ENCODE results near the gene PKD1L1. TPM values are rescaled to one million over a fixed set of nuclear protein-coding genes. Genes with fewer than 3 reads are reported as not detected.

Gene PKD1L1
- polyA plus RNA-seq, 4 donors, result 0.42 to 1.2 TPM; not detected in 2

DNA sequence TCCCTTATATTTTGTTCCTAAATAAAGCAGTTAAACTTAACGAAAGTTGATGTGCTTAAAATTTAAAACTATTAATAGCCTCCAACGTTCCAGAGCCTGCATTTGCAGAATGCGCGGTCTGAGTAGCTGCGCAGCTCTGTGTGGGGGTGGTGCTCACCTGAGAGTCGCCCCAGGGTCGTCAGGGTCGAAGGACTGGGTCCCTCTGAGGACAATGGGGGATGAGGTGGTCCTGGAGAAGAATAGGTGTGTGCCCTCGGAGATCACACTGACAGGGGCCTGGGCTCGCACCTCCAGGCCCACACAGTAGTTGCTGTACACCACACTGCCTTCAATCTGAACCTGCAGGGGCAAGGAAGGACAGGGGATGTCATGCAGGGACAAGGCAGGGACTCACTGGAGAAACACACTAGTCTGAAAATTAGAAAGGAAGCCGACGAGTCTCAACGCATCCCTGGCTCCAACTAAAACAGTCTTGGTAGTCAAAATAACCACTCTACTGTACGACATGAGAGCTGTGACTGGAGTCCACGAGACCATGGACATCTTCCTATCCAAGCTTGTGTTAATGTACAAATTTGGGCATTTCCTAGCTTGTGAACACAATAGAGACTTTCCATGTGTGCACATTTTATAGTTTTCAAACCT is 54.4 kb downstream of the PKD1L1 start:
- H3K27me3 ChIP-seq (ENCODE audit: control insufficient read depth in 3 of 3, insufficient read depth in 3 of 3, low read length in 3 of 3), result no peaks in the 10 kb centered on the region
- no peak overlapping the region for H3K27ac ChIP-seq (ENCODE audit: low read depth in 1 of 3, low read length in 2 of 3)
- WGBS, 3 donors, result 84 to 88% (median 88%) methylated on average over 15 of the region's 15 CpGs
- H3K4me1 ChIP-seq (ENCODE audit: control insufficient read depth in 3 of 3, insufficient read depth in 2 of 3, low read depth in 1 of 3, low read length in 2 of 3), result no peaks in the 10 kb centered on the region
- no peaks in the 10 kb centered on the region for H3K9me3 ChIP-seq (ENCODE audit: control insufficient read depth in 2 of 2, insufficient read depth in 1 of 2, low read depth in 1 of 2, low read length in 1 of 2)
- no peak overlapping the region for H3K4me3 ChIP-seq (ENCODE audit: low read depth in 1 of 3, low read length in 3 of 3)
- DNase-seq (no peak), FAIRE-seq (no peak)
- no peaks in the 10 kb centered on the region for H3K36me3 ChIP-seq (ENCODE audit: control insufficient read depth in 3 of 3, insufficient read depth in 2 of 3, low read depth in 1 of 3, low read length in 3 of 3)

- H3K27ac ChIP-seq (ENCODE audit: low read depth in 1 of 3, low read length in 2 of 3), result no peak overlapping the region
- H3K4me1 ChIP-seq (ENCODE audit: control insufficient read depth in 3 of 3, insufficient read depth in 2 of 3, low read depth in 1 of 3, low read length in 2 of 3), result no peaks in the 10 kb centered on the region
- no peaks in the 10 kb centered on the region for H3K9me3 ChIP-seq (ENCODE audit: control insufficient read depth in 2 of 2, insufficient read depth in 1 of 2, low read depth in 1 of 2, low read length in 1 of 2)
- no peak overlapping the region for H3K4me3 ChIP-seq (ENCODE audit: low read depth in 1 of 3, low read length in 3 of 3)
- no peaks in the 10 kb centered on the region for H3K36me3 ChIP-seq (ENCODE audit: control insufficient read depth in 3 of 3, insufficient read depth in 2 of 3, low read depth in 1 of 3, low read length in 3 of 3)
- no peaks in the 10 kb centered on the region for H3K27me3 ChIP-seq (ENCODE audit: control insufficient read depth in 3 of 3, insufficient read depth in 3 of 3, low read length in 3 of 3)
- WGBS, 3 donors, result 58 to 70% (median 66%) methylated on average over 10 of the region's 10 CpGs
- DNase-seq, result peak in 1 of 2 donors; percentile 17
- no peak for FAIRE-seq
Observed at GRCh38 chr7:47893238-47893637, 55.0 kb downstream of the PKD1L1 start.

DNA sequence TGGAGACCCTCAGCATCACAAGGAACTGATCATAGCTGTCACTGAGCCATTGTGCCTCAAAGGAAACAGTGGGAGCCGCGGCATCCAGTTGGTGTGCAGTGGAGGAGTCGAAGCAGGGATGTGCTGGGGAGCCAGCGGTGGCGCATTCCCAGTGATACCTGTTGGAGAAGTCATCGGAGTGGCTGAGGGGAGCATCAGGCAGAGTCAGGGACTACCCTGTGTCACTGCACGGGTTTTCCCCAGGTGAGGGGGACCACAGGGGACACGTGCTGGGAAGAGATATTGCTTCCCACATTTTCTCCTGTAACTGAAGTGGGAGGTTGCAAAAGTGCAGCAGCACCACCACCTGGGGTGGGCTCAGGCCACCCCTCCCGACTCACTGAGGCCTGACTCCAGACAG is 57.7 kb downstream of the PKD1L1 start:
- no peaks in the 10 kb centered on the region for H3K27me3 ChIP-seq (ENCODE audit: control insufficient read depth in 3 of 3, insufficient read depth in 3 of 3, low read length in 3 of 3)
- no peak overlapping the region for H3K27ac ChIP-seq (ENCODE audit: low read depth in 1 of 3, low read length in 2 of 3)
- 93 to 97% (median 94%) methylated on average over 9 of the region's 9 CpGs for WGBS, 3 donors
- H3K9me3 ChIP-seq (ENCODE audit: control insufficient read depth in 2 of 2, insufficient read depth in 1 of 2, low read depth in 1 of 2, low read length in 1 of 2), result no peaks in the 10 kb centered on the region
- FAIRE-seq, result no peak
- H3K4me1 ChIP-seq (ENCODE audit: control insufficient read depth in 3 of 3, insufficient read depth in 2 of 3, low read depth in 1 of 3, low read length in 2 of 3), result no peaks in the 10 kb centered on the region
- no peak for DNase-seq
- H3K4me3 ChIP-seq (ENCODE audit: low read depth in 1 of 3, low read length in 3 of 3), result no peak overlapping the region
- no peaks in the 10 kb centered on the region for H3K36me3 ChIP-seq (ENCODE audit: control insufficient read depth in 3 of 3, insufficient read depth in 2 of 3, low read depth in 1 of 3, low read length in 3 of 3)

GRCh38 chr7:47890125-47890524 is 58.1 kb downstream of the PKD1L1 start:
- no peak for DNase-seq
- H3K4me3 ChIP-seq (ENCODE audit: low read depth in 1 of 3, low read length in 3 of 3), result no peak overlapping the region
- H3K27ac ChIP-seq (ENCODE audit: low read depth in 1 of 3, low read length in 2 of 3), result no peak overlapping the region
- H3K4me1 ChIP-seq (ENCODE audit: control insufficient read depth in 3 of 3, insufficient read depth in 2 of 3, low read depth in 1 of 3, low read length in 2 of 3), result no peaks in the 10 kb centered on the region
- FAIRE-seq, result no peak
- H3K9me3 ChIP-seq (ENCODE audit: control insufficient read depth in 2 of 2, insufficient read depth in 1 of 2, low read depth in 1 of 2, low read length in 1 of 2), result no peaks in the 10 kb centered on the region
- no peaks in the 10 kb centered on the region for H3K27me3 ChIP-seq (ENCODE audit: control insufficient read depth in 3 of 3, insufficient read depth in 3 of 3, low read length in 3 of 3)
- H3K36me3 ChIP-seq (ENCODE audit: control insufficient read depth in 3 of 3, insufficient read depth in 2 of 3, low read depth in 1 of 3, low read length in 3 of 3), result no peaks in the 10 kb centered on the region
- WGBS, 3 donors, result 84 to 90% (median 87%) methylated on average over 8 of the region's 8 CpGs

GRCh38 chr7:47889723-47890122 is 58.5 kb downstream of the PKD1L1 start:
- Histone ChIP-seq H3K27me3 (ENCODE audit: control insufficient read depth in 3 of 3, insufficient read depth in 3 of 3, low read length in 3 of 3) (no peaks in the 10 kb centered on the region), H3K9me3 (ENCODE audit: control insufficient read depth in 2 of 2, insufficient read depth in 1 of 2, low read depth in 1 of 2, low read length in 1 of 2) (no peaks in the 10 kb centered on the region), H3K4me1 (ENCODE audit: control insufficient read depth in 3 of 3, insufficient read depth in 2 of 3, low read depth in 1 of 3, low read length in 2 of 3) (no peaks in the 10 kb centered on the region), H3K4me3 (ENCODE audit: low read depth in 1 of 3, low read length in 3 of 3) (no peak overlapping the region), H3K27ac (ENCODE audit: low read depth in 1 of 3, low read length in 2 of 3) (no peak overlapping the region), H3K36me3 (ENCODE audit: control insufficient read depth in 3 of 3, insufficient read depth in 2 of 3, low read depth in 1 of 3, low read length in 3 of 3) (no peaks in the 10 kb centered on the region)
- DNase-seq (no peak), FAIRE-seq (no peak)
- WGBS, 3 donors, result 78 to 87% (median 85%) methylated on average over 7 of the region's 7 CpGs

DNA sequence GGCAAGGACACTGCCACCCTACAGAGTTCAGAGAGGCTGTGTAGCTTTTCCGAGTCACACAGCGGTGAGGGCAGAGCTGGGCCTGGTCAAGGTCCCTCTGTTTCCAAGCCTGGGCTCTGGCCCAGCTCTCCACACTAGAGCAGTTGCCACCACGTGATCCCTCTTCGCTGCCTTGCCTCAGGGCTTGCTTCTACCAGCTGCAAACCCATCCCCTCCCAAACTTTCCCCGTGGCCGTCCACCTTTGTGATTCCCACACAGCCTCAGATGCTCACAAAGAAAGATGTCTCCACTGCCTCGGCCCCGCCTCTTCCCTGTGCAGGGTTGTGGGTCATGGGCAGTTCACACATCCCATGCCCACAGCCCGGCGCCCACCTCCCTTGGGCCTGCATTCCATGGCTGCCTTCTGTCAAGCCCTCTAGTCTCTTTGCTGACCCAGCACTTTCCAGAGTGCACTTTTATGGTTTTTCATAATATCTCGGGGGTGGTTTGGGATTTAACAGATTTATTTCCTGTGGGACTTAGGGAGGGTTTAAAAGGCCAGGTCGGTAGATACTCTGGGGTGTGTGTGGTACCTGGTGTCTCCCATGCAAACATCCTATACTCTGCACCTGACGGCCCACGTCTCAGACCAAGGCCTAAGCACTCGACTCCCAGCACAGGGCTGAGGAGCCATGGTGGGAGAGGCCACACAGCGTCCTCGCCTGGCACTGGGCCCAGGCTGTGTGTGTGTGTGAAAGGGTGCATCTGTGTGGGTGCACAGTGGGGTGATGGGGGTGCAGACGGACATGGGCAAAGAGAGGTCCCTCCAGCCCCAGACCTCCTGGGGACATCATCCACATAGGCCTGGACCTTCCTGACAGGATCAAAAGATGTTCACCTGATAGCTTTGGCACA is 59.6 kb downstream of the PKD1L1 start:
- Histone ChIP-seq H3K4me1 (ENCODE audit: control insufficient read depth in 3 of 3, insufficient read depth in 2 of 3, low read depth in 1 of 3, low read length in 2 of 3) (no peaks in the 10 kb centered on the region), H3K27ac (ENCODE audit: low read depth in 1 of 3, low read length in 2 of 3) (no peak overlapping the region), H3K4me3 (ENCODE audit: low read depth in 1 of 3, low read length in 3 of 3) (no peak overlapping the region), H3K27me3 (ENCODE audit: control insufficient read depth in 3 of 3, insufficient read depth in 3 of 3, low read length in 3 of 3) (peaks cover 0 to 2% (median 0%) of the 10 kb centered on the region in 3 donors), H3K9me3 (ENCODE audit: control insufficient read depth in 2 of 2, insufficient read depth in 1 of 2, low read depth in 1 of 2, low read length in 1 of 2) (no peaks in the 10 kb centered on the region), H3K36me3 (ENCODE audit: control insufficient read depth in 3 of 3, insufficient read depth in 2 of 3, low read depth in 1 of 3, low read length in 3 of 3) (no peaks in the 10 kb centered on the region)
- FAIRE-seq (no peak), DNase-seq (no peak)
- WGBS, 3 donors, result 82 to 86% (median 86%) methylated on average over 18 of the region's 18 CpGs

GRCh38 chr7:47887016-47887640 is 61.1 kb downstream of the PKD1L1 start:
- H3K9me3 ChIP-seq (ENCODE audit: control insufficient read depth in 2 of 2, insufficient read depth in 1 of 2, low read depth in 1 of 2, low read length in 1 of 2), result no peaks in the 10 kb centered on the region
- no peaks in the 10 kb centered on the region for H3K36me3 ChIP-seq (ENCODE audit: control insufficient read depth in 3 of 3, insufficient read depth in 2 of 3, low read depth in 1 of 3, low read length in 3 of 3)
- no peak for DNase-seq
- 79 to 91% (median 90%) methylated on average over 7 of the region's 7 CpGs for WGBS, 3 donors
- no peak overlapping the region for H3K4me3 ChIP-seq (ENCODE audit: low read depth in 1 of 3, low read length in 3 of 3)
- FAIRE-seq, result no peak
- H3K4me1 ChIP-seq (ENCODE audit: control insufficient read depth in 3 of 3, insufficient read depth in 2 of 3, low read depth in 1 of 3, low read length in 2 of 3), result no peaks in the 10 kb centered on the region
- H3K27me3 ChIP-seq (ENCODE audit: control insufficient read depth in 3 of 3, insufficient read depth in 3 of 3, low read length in 3 of 3), result peaks cover 0 to 2% (median 0%) of the 10 kb centered on the region in 3 donors
- H3K27ac ChIP-seq (ENCODE audit: low read depth in 1 of 3, low read length in 2 of 3), result no peak overlapping the region

DNA sequence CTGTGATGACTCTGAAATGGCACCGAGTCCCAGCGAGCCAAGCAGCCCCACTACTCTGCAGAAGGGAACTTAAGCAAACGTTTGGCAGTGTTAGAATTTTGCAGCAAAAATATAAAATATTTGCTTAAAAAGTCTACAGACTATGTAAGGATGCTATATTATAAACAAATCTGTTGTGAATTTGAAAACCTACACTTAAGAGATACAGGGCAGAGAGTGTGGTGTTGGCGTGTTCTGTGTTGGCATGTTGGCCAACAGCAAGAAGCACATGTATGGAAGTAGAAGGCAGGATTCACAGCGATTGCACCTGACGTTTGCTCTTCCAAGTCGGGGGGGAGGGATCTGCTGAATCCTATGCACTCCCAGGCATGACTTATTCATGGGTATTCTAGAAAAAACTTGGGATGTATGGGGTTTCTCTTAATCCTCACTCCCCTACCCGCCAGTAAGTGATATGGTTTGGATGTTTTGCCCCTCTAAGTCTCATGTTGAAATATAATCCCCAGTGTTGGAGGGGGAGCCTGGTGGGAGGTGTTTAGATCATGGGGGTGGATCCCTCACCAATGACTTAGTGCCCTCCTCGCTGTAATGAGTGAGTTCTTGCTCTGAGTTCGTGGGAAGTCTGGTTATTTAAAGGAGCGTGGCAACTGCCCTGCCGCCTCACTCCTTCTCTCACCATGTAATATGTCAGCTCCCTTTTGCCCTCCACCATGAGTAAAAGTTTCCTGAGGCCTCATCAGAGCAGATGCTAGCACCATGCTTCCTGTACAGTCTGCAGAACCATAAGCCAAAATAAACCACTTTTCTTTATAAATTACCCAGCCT is 62.1 kb downstream of the PKD1L1 start:
- peaks cover 0 to 2% (median 0%) of the 10 kb centered on the region in 3 donors for H3K27me3 ChIP-seq (ENCODE audit: control insufficient read depth in 3 of 3, insufficient read depth in 3 of 3, low read length in 3 of 3)
- H3K4me1 ChIP-seq (ENCODE audit: control insufficient read depth in 3 of 3, insufficient read depth in 2 of 3, low read depth in 1 of 3, low read length in 2 of 3), result no peaks in the 10 kb centered on the region
- H3K27ac ChIP-seq (ENCODE audit: low read depth in 1 of 3, low read length in 2 of 3), result no peak overlapping the region
- 82 to 84% (median 83%) methylated on average over 12 of the region's 12 CpGs for WGBS, 3 donors
- DNase-seq, result no peak
- H3K9me3 ChIP-seq (ENCODE audit: control insufficient read depth in 2 of 2, insufficient read depth in 1 of 2, low read depth in 1 of 2, low read length in 1 of 2), result no peaks in the 10 kb centered on the region
- no peak for FAIRE-seq
- H3K4me3 ChIP-seq (ENCODE audit: low read depth in 1 of 3, low read length in 3 of 3), result no peak overlapping the region
- no peaks in the 10 kb centered on the region for H3K36me3 ChIP-seq (ENCODE audit: control insufficient read depth in 3 of 3, insufficient read depth in 2 of 3, low read depth in 1 of 3, low read length in 3 of 3)

All from small intestine (tissue), 7 donors.